ENCODE results near the gene GTPBP6. TPM values are rescaled to one million over a fixed set of nuclear protein-coding genes. Genes with fewer than 3 reads are reported as not detected.
A peak's percentile ranks its signal among the peaks of the same experiment; 100 is the strongest.

The GTPBP6 gene
- total RNA-seq, 3 donors from 2014 or later (not counting 1 experiment from before 2014, with no cell fraction given), result 46.9 to 62.8 (median 49.8) TPM

DNA sequence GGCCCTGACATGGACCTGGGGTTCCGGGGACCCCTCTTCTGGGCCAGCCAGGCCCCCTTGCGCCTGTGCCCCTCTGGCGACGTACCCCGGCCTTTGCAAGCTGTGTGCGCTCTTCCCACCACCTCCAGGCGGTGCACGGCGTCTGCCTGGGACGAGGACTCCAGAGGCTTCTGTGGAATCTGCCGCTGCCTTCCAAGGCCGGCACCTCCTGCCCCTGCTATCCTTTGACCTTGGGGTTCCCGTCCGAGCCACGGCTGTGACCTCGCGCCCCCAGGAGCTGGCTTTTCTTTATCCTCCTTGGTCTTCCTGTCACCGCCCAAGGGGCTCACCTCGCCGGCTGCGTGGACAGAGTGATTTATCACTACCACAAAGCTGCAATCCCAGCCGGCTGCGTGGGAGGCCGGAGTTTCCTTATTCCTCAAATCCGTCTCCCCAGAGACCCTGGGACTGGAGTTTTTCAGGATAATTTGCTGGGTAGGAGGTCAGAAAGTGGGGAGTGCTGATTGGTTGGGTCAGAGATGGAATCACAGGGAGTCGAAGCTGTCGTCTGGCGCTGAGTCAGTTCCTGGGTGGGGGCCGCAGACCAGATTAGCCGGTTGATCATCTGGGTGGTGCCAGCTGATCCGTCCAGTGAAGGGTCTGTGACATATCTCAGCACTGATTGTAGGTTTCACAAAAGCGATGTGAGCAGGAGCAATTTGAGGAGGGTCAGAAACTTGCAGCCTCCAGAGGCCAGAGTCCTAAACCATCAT lies 57.3 kb downstream of the GTPBP6 start:
- no peaks in the 10 kb centered on the region for H3K36me3 ChIP-seq (ENCODE audit: control insufficient read depth, insufficient read depth, low read length)
- no peaks in the 10 kb centered on the region for H3K9me3 ChIP-seq (ENCODE audit: control insufficient read depth, insufficient read depth, low read length)
- Mint-ChIP-seq H3K36me3 (no peaks in the 10 kb centered on the region), H3K4me3 (no peak overlapping the region), H3K27ac (no peak overlapping the region), H3K4me1 (no peaks in the 10 kb centered on the region), H3K9me3 (no peaks in the 10 kb centered on the region), H3K27me3 (ENCODE audit: low read depth in 2 of 2) (no peaks in the 10 kb centered on the region)
- ATAC-seq, result no peak
- WGBS (ENCODE audit: insufficient coverage), result 77% methylated on average over 32 of the region's 32 CpGs
- TF ChIP-seq, protein P1, sequence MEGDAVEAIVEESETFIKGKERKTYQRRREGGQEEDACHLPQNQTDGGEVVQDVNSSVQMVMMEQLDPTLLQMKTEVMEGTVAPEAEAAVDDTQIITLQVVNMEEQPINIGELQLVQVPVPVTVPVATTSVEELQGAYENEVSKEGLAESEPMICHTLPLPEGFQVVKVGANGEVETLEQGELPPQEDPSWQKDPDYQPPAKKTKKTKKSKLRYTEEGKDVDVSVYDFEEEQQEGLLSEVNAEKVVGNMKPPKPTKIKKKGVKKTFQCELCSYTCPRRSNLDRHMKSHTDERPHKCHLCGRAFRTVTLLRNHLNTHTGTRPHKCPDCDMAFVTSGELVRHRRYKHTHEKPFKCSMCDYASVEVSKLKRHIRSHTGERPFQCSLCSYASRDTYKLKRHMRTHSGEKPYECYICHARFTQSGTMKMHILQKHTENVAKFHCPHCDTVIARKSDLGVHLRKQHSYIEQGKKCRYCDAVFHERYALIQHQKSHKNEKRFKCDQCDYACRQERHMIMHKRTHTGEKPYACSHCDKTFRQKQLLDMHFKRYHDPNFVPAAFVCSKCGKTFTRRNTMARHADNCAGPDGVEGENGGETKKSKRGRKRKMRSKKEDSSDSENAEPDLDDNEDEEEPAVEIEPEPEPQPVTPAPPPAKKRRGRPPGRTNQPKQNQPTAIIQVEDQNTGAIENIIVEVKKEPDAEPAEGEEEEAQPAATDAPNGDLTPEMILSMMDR (IDR thresholded peaks at IDR 0.05), result no peak
- no peak overlapping the region for H3K4me3 ChIP-seq (ENCODE audit: low read length)
- H3K27ac ChIP-seq (ENCODE audit: low read length), result no peak overlapping the region
- H3K4me1 ChIP-seq (ENCODE audit: control insufficient read depth, insufficient read depth, low read length), result no peaks in the 10 kb centered on the region
- no peak for DNase-seq
- no peaks in the 10 kb centered on the region for H3K27me3 ChIP-seq (ENCODE audit: control insufficient read depth, insufficient read depth, low read length)
- intact Hi-C loops (cut with micrococcal nuclease), result no loop called here

DNA sequence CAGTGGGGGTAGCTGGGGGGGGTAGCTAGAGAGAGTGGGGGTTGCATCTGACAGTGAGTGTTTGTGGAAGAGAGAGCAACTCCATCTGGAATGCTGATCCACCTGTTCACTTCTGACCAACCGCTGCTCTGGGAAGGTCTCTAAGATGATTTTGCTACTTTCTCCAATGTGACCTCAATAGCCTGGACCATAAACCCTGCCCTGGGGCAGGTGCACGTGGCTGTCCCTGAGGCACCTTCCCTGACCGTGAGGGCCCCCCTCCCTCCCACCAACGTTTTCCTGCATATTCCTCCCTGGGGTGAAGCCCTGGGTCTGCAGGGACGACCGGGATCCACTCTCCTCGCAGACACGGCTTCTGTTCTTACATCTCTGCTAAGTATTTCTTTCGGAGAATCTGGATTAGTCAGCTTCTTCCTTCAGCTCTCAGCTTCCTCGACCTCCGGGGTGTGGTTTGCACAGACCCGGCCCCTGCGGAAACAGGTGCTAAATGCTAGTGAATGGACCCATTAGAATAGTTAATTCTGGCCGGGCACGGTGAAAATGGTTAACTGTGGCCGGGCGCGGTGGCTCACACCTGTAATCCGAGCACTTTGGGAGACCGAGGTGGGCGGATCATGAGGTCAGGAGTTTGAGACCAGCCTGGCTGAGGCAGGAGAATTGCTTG lies 58.8 kb downstream of the GTPBP6 start:
- Mint-ChIP-seq H3K4me3 (peak overlapping the region; percentile 80), H3K36me3 (no peaks in the 10 kb centered on the region), H3K4me1 (no peaks in the 10 kb centered on the region), H3K27ac (peak overlapping the region in 1 of 2 donors; percentile 36), H3K9me3 (no peaks in the 10 kb centered on the region), H3K27me3 (ENCODE audit: low read depth in 2 of 2) (no peaks in the 10 kb centered on the region)
- DNase-seq, result no peak
- Histone ChIP-seq H3K4me1 (ENCODE audit: control insufficient read depth, insufficient read depth, low read length) (no peaks in the 10 kb centered on the region), H3K36me3 (ENCODE audit: control insufficient read depth, insufficient read depth, low read length) (no peaks in the 10 kb centered on the region), H3K4me3 (ENCODE audit: low read length) (no peak overlapping the region), H3K27me3 (ENCODE audit: control insufficient read depth, insufficient read depth, low read length) (no peaks in the 10 kb centered on the region), H3K27ac (ENCODE audit: low read length) (no peak overlapping the region), H3K9me3 (ENCODE audit: control insufficient read depth, insufficient read depth, low read length) (no peaks in the 10 kb centered on the region)
- ATAC-seq, result peak in 1 of 3 donors; percentile 50
- intact Hi-C loops (cut with micrococcal nuclease), result no loop called here
- WGBS (ENCODE audit: insufficient coverage), result 79% methylated on average over 21 of the region's 21 CpGs
- TF ChIP-seq, protein P1 (IDR thresholded peaks at IDR 0.05), result no peak

DNA sequence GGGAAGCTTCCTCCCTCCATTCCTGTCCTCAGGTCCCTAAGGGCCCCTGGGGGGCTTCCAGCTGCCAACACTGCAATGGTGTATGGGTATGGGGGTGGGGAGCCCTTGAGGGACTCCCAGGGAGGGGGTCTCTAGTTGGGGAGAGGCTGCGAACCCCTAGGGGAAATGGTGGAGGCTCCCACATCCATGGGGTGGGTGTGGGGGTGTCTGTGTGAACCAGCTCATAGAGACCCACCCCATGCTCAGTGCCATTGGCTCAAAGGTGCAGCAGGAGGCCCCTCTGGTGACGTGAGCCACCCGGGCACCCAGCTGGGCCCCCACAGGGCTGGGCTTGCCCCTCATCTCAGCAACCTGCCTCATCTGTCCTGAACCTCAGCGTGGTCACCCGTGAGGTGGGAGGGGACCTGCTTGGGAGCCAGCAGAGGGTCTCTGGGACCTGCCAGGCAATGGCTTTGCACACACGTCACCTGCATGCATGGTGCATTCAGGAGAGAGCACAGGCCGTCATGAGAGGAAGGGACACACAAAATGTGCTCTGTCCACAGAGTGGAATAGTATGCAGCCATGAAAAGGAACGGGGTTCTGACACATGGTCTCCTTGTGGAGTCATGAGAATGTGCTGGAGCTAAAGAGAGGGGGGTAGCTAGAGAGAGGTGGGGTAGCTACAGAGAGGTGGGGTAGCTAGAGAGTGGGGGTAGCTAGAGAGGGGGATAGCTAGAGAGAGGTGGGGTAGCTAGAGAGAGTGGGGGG lies 60.1 kb downstream of the GTPBP6 start:
- no peaks in the 10 kb centered on the region for H3K4me1 ChIP-seq (ENCODE audit: control insufficient read depth, insufficient read depth, low read length)
- no peak overlapping the region for H3K27ac ChIP-seq (ENCODE audit: low read length)
- TF ChIP-seq, protein P1 (IDR thresholded peaks at IDR 0.05), result no peak
- WGBS (ENCODE audit: insufficient coverage), result 81% methylated on average over 8 of the region's 8 CpGs
- no peaks in the 10 kb centered on the region for H3K27me3 Mint-ChIP-seq (ENCODE audit: low read depth in 2 of 2)
- no peaks in the 10 kb centered on the region for H3K27me3 ChIP-seq (ENCODE audit: control insufficient read depth, insufficient read depth, low read length)
- no peaks in the 10 kb centered on the region for H3K9me3 ChIP-seq (ENCODE audit: control insufficient read depth, insufficient read depth, low read length)
- ATAC-seq (no peak), DNase-seq (no peak)
- no peaks in the 10 kb centered on the region for H3K36me3 ChIP-seq (ENCODE audit: control insufficient read depth, insufficient read depth, low read length)
- H3K4me1 Mint-ChIP-seq, result peaks cover 0 to 6% of the 10 kb centered on the region in 2 donors
- no peak overlapping the region for H3K4me3 Mint-ChIP-seq
- H3K4me3 ChIP-seq (ENCODE audit: low read length), result no peak overlapping the region
- no peaks in the 10 kb centered on the region for H3K36me3 Mint-ChIP-seq
- H3K9me3 Mint-ChIP-seq, result no peaks in the 10 kb centered on the region
- intact Hi-C loops (cut with micrococcal nuclease), result no loop called here
- no peak overlapping the region for H3K27ac Mint-ChIP-seq
